Frontal cortex (tissue), 4 donors: ENCODE data around the gene SULT1A3. TPM values are rescaled to one million over a fixed set of nuclear protein-coding genes. Genes with fewer than 3 reads are reported as not detected.
"Not testable (repeated sequence)": the region's sequence is repeated elsewhere in the genome, so short reads cannot be mapped to it uniquely, and the experiment has no call there.

Experiments used
- DNase-seq, 2 donors: peaks; one replicate each; pipeline ENCODE4 v3.0.0; 2012; ENCODE audit warnings: low spot score in 2 of 2
- FAIRE-seq: peaks from 2 replicates; lab custom pipeline; 2012; peaks lifted over from hg19 to GRCh38; lab: Jason Lieb, UNC
- total RNA-seq: library from RNA; depleted of rRNA; stranded (reverse); fragments of >200 nt; gene quantifications from one replicate; pipeline ENCODE4 v1.2.3, GENCODE V29; 2014
- donor health status: control.
- donor health status: control.
- donor health status: control.

Gene SULT1A3
- 5.3 TPM for total RNA-seq

DNA sequence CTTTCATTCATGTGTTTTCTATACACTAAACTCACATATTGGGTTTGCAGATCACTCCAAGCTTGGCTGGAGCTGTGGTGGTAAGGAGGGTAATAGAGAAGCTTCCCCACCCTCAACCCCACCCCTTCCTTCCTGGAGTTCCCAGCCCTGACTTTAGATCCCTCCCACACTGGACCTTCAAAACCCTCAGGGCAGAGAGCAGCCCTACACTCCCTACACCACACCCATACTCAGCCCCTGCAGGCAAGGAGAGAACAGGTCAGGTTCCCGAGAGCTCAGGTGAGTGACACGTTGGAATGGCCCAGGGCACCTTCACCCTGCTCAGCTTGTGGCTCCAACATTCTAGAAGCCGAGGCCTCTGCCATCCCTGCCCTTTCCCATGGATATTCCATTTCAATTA is at the start of gene SULT1A3:
TSS of gene SULT1A3 (plus strand) at position 207 of the 400 bp plus-strand sequence. CDS start 1,474 bp downstream, outside the sequence.
- DNase-seq, FAIRE-seq: not testable (repeated sequence)

DNA sequence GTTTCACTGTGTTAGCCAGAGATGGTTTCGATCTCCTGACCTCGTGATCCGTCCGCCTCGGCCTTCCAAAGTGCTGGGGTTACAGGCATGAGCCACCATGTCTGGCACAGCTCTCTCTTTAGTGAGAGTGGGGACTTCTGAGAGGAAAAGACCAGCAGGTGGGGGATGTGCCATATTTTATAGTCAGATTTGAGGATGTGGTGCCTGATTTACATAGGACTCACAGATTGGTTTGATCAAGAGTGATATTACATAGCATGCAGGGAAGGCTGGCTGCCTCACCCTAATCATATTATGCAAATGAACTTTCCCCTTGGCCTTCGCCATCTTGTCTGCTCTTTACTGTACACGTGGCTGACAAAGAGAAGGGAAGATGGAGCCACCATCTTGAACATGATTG is 48.0 kb upstream of the SULT1A3 start:
- FAIRE-seq, result no peak

DNA sequence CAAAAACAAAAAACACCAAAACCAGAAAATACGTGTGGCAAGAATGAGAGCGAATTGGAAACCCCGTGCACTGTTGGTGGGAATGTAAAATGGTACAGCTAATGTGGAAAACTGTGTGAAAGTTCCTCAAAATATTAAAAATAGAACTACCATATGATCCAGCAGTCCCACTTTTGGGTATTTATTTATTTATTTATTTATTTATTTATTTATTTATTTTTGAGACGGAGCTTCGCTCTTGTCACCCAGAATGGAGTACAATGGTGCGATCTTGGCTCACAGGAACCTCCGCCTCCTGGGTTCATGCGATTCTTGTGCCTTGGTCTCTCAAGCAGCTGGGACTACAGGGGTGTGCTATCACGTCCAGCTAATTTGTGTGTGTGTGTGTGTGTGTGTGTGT is 46.5 kb upstream of the SULT1A3 start:
- DNase-seq (no peak), FAIRE-seq (no peak)

More for the DNA sequence above, 48.0 kb upstream of the SULT1A3 start:
- DNase-seq, result no peak

DNA sequence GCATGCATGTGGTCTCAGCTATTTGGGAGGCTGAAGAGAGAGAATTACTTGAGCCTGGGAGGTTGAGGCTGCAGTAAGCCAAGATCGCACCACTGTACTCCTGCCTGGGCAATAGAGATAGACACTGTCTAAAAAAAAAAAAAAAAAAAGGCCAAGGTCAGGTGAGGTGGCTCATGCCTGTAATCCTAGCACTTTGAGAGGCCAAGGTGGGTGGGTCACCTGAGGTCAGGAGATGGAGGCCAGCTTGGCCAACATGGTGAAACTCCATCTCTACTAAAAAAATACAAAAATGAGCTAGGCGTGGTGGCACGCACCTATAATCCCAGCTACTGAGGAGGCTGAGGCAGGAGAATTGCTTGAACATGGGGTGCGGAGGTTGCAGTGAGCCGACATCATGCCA is 43.9 kb upstream of the SULT1A3 start:
- no peak for FAIRE-seq
- DNase-seq, result no peak

DNA sequence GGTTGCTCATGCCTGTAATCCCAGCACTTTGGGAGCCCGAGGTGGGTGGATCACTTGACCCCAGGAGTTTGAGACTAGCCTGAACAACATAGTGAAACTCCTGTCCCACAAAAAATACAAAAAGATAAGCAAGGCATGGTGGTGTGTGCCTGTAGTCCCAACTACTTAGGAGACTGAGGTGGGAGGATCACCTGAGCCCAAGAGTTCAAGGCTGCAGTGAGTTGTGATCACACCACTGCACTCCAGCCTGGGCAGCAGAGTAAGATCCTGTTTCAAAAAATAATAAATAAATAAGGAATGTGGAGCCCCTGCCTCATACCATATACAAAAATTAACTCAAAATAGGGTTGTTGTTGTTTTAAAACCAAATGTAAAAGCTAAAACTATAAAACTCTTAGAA is 41.8 kb upstream of the SULT1A3 start:
- DNase-seq (no peak), FAIRE-seq (no peak)

DNA sequence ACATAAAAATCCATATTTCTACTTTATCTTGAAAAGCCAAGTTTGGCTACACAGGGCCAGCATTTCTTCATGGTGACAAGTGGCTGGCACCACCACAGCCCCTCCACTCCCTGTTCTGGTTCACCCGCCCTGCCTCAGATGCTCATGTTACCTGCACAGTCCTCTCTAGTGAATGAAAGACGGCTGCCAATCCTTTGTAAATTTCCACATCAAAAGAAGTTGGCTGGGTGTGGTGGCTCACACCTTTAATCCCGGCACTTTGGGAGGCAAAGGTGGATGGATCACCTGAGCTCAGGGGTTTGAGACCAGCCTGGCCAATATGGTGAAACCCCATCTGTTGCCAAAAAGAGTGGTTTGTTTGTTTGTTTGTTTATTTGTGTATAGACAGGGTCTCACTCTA is 35.5 kb upstream of the SULT1A3 start:
- FAIRE-seq (no peak), DNase-seq (no peak)

DNA sequence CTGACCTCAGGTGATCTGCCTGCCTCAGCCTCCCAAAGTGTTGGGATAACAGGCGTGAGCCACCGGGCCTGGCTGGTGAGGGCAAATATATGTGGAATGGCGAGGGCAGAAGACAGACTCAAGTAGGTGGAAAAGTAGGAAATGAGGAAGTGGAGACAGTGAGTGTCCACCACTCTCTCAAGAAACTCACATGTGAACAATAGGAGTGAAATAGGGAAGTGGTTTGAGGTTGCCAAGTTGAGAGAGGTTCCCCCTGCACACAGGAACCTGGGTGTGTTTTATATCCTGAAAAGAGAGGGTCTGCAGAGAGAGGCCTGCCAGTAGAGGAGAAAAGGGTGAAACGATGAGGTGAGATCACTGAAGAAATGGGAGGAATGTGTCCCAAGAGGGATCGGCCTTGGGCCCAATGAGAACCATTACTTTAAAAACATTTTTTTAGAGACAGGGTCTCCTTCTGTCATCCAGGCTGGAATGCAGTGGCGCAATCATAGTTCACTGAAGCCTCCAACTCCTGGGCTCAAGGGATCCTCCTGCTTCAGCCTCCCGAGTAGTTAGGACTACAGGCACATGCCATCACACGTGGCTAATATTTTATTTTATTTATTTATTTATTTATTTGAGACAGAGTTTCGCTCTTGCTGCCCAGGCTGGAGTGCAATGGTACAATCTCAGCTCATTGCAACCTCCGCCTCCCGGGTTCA is 32.7 kb upstream of the SULT1A3 start:
- DNase-seq (peak in 1 of 2 donors; percentile 28), FAIRE-seq (no peak)

DNA sequence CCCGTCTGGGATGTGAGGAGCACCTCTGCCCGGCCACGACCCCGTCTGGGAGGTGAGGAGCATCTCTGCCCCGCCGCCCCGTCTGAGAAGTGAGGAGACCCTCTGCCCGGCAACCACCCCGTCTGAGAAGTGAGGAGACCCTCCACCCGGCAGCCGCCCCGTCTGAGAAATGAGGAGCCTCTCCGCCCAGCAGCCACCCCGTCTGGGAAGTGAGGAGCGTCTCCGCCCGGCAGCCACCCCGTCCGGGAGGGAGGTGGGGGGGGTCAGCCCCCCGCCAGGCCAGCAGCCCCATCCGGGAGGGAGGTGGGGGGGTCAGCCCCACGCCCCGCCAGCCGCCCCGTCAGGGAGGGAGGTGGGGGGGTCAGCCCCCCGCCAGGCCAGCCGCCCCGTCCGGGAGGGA is 30.3 kb upstream of the SULT1A3 start:
- FAIRE-seq, DNase-seq: not testable (repeated sequence)

DNA sequence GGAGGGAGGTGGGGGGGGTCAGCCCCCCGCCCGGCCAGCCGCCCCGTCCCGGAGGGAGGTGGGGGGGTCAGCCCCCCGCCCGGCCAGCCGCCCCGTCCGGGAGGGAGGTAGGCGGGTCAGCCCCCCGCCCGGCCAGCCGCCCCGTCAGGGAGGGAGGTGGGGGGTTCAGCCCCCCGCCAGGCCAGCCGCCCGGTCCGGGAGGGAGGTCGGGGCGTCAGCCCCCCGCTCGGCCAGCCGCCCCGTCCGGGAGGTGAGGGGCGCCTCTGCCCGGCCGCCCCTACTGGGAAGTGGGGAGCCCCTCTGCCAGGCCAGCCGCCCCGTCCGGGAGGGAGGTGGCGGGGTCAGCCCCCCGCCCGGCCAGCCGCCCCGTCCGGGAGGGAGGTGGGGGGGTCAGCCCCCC is 29.6 kb upstream of the SULT1A3 start:
- not testable (repeated sequence) for DNase-seq, FAIRE-seq

DNA sequence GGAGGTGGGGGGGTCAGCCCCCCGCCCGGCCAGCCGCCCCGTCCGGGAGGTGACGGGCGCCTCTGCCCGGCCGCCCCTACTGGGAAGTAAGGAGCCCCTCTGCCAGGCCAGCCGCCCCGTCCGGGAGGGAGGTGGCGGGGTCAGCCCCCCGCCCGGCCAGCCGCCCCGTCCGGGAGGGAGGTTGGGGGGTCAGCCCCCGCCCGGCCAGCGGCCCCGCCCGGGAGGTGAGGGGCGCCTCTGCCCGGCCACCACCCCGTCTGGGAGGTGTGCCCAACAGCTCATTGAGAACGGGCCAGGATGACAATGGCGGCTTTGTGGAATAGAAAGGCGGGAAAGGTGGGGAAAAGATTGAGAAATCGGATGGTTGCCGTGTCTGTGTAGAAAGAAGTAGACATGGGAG is 28.9 kb upstream of the SULT1A3 start:
- FAIRE-seq, result not testable (repeated sequence)

DNA sequence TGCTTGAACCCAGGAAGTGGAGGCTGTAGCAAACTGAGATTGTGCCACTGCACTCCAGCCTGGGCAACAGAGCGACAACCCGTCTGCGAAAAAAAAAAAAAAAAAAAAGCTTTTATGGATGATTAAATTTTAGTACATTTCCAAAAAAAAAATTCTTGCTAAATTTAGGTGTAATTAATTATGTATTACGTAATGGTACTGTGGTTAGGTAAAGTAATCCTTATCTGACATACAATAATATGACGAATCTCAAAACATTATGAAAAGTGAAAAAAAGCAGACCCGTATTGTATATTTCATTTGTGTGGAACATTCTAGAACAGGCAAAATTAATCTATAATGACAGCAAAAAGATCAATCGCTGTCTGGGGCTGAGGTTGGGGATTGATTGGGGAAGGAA is 26.0 kb upstream of the SULT1A3 start:
- no peak for FAIRE-seq
- no peak for DNase-seq

More for the DNA sequence above, 28.9 kb upstream of the SULT1A3 start:
- not testable (repeated sequence) for DNase-seq

DNA sequence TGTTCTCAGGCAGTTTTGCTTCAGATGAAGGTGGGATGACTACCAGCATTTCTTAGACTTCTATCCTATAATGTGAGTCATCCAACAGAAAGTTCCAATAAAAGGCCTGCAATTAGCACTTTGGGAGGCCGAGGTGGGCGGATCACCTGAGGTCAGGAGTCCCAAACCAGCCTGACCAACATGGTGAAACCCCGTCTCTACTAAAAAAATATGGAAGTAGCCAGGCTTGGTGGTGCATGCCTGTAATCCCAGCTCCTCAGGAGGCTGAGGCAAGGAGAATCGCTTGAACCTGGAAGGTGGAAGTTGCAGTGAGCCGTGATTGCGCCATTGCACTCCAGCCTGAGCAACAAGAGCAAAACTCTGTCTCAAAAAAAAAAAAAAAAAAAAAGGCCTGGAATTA is 22.2 kb upstream of the SULT1A3 start:
- FAIRE-seq, DNase-seq: not testable (repeated sequence)

DNA sequence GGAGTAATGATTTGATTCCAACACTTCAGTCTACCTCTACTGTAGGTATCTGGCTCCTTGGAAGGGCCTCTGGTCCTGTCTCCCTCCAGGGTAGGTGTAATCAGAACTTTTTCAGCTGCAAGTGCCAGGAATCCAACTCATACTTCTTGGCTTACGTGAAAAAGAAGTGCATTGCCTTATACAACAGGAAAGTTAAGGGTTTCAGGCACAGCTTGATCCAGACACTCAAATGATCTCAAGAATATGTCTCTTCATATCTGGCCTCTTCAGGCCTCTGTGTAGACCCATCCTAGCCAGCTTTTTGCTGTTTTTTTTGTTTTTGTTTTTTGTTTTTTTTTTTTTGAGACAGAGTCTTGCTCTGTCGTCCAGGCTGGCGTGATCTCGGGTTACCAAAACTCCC is 19.9 kb upstream of the SULT1A3 start:
- FAIRE-seq (no peak), DNase-seq (no peak)

DNA sequence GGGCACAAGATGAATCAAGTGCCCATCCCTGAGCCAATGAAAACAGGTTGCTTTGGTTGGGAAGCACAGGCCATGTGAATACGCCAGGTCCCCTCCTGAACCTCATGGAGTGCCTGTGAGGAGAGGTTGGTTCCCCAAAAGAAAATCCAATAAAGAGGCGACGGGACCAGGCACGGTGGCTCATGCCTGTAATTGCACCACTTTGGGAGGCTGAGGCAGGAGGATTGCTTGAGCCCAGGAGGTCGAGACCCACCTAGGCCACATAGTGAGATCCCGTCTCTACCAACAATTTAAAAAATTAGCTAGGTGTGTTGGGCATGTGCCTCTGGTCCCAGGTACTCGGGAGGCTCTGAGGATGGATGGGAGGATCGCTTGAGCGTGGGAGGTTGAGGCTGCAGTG is 19.1 kb upstream of the SULT1A3 start:
- FAIRE-seq (no peak), DNase-seq (no peak)

DNA sequence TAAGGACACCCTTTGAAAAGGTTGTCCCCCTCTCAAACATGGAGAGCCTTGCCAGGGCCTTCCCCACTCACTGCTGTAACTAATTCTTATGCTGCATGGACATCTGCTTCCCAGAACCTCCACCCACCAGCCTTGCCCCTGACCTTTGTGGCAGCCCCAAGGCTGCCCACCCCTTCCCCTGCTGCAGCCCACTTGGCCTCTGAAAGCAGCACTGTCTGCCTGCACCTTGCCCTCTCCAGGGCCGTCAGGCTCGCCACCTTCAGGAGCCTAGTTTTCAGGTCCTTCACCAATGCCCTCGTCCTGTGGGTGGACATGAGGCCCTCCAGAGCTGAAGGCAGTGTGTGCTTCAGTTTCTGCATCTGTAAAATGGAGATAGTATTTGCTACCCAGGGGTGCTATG is 18.3 kb upstream of the SULT1A3 start:
- FAIRE-seq (no peak), DNase-seq (no peak)

DNA sequence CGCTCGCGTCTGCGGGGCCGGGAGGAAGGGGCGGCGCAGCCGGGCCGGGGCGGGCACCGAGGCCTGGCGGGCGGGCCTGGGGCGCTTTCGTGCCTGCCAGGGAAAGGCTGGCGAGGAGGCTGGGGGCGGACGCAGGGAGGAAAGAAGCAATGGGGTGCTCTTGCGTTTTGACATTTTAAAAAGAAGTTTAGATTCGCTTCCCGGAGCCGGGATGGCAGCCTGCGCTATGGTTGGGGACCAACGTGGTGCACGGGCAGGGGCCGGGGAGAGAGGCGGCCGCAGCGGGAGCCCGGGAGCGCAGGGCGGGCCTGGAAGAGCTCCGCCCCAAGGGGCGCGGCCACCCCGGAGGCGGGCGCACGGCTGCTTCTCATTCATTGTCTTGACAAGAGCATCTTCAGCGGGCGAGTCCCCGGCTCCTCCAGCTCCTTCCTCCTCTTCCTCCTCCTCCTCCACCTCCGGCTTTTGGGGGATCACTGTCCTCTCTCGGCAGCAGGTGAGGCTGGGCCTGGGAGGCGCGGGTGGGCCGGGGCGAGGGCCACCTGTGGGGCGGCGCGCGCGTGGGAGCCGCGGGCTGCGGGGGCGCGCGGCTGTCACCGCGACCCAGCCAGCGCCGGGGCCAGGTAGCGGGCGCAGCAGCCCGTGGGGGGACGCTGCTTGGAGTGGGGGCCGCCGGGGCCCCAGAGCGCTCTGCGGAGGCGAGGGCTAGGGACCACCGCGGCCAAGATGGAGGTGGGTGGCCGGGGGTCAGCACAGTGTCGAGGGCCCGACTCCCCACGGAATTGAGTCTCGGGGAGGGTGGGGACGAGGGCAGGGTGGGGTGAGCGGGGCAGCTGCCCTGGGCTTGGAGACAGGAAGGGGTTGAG is 15.6 kb upstream of the SULT1A3 start, which contains the start of gene CORO1A:
TSS of gene CORO1A (plus strand) at position 370 of the 863 bp plus-strand sequence. CDS start 1,608 bp downstream, outside the sequence.
- FAIRE-seq (no peak), DNase-seq (peak; percentile 84 to 85)

DNA sequence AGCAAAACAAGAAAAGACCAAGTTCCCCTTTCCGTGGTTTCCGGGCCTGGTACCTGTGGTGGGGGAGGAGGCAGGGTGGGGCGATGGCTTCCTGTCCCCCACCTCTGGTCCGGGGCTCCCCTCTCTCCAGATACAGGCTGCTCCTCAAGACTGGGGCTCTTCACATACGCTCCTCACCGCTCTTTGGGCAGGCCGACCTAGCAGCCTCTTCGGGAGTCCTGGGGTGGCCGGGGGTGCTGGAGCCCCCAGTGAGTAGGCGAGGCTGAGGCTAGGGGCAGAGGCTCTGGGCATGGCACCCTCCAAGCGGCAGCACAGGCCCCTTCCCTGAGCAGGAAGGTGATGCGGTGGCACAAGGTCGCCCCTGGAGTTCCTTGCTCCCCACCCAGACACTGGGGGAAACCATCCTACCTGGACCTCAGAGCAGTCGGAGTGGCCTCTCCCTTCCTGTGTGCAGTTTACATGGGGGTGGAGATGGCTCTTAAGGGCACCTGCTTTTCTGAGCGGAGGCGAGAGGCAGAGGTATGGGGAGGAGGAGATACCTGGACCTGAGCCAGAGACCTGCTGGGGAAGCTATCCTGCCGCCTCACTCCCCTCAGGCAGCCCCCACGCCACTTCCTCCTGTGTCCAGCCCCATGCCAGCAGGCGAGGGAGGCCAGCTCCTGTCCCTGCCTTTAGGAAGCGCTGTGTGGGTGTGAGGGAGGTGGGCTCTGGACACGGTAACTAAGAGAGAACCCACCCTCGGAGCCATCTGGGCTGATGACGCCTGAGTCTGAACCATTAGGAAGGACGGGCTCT is 14.8 kb upstream of the SULT1A3 start:
- DNase-seq (peak in 1 of 2 donors; percentile 44), FAIRE-seq (no peak)

DNA sequence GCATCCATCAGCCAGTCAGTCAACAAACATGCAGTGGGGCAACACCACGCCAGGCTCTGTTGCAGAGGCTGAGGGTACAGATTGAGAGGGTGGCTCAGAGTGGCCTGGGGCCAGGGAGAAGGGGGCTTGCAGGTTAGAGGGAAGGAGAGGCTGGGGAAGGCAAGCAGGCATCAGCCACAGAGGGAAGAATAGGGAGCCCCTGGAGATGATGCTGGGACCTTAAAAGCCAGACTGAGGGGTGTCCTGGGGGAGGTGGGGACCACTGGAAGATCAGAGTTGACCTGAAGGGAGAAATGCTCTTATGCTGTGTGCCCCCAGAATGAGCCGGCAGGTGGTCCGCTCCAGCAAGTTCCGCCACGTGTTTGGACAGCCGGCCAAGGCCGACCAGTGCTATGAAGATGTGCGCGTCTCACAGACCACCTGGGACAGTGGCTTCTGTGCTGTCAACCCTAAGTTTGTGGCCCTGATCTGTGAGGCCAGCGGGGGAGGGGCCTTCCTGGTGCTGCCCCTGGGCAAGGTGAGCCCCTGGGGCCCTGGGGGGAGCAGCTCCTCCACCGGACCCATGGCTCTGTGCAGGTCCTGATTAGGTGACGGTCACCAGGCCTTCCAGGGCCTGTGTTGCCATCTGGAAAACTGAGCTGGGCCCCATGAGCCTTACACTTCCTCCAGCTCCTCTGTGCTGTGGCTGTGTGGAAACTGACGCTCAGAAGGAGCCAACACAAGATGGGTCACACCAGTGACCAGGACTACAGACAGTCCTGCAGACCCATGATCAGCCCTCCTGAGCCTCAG is 14.0 kb upstream of the SULT1A3 start:
- FAIRE-seq (no peak), DNase-seq (no peak)

DNA sequence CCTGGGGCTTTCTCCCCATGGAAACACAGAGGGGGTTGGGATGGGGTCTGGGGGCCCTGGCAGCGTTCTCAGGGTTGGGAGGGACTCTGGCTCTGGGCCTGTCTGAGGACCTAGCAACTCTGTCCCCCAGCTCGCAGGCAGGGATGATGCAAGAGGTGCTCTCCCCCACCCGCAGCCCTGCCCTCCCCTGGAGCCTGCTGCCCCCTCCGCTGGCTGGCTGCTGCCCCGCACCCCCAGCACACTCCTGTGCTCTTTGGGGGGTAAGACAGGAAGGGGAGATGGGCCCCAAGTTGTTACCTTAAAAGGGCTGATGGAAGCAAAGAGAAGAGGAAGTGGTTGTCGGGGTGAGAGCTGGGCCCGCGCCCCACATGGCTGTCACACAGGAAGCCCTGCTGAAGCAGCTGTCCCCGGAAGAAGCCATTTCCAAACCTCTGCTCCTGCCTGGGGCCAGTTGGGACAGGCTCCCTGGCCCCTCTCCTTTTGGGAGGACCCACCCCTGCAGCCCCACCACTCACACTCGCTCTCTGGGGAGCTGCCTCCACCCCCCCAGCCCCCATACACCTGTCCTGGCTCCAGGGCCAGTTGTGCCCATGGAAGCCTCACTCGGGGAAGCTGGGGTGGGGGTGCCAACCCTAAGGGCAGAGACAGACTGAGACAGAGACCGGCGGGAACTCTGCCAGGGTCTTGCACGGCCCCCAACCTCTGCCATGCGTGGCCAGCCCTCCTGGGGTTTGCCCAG is 13.2 kb upstream of the SULT1A3 start:
- FAIRE-seq (no peak), DNase-seq (peak; percentile 33 to 46)
